NOMO-1 treated with DMSO at 0.1 percent for 48 hours (cell line): ENCODE measurements around the gene STX3.
A peak's percentile ranks its signal among the peaks of the same experiment; 100 is the strongest.
"Not testable (repeated sequence)": the region's sequence is repeated elsewhere in the genome, so short reads cannot be mapped to it uniquely, and the experiment has no call there.

Experiments used
- DNase-seq: peaks from one replicate; lab custom pipeline; 2025; ENCODE audit not compliant: unreplicated experiment; lab: John Stamatoyannopoulos, UW

Gene STX3

GRCh38 chr11:59833602-59834001 is 78.4 kb downstream of the STX3 start:
- peak; percentile 40 for DNase-seq

- no peak for DNase-seq
These were observed 84.4 kb downstream of the STX3 start for GRCh38 chr11:59839615-59840014.

GRCh38 chr11:59841514-59841913 is 86.3 kb downstream of the STX3 start:
- DNase-seq = no peak

- DNase-seq = no peak
These were observed 87.1 kb downstream of the STX3 start for GRCh38 chr11:59842316-59842715.

- no peak for DNase-seq
These were observed 90.2 kb downstream of the STX3 start, which contains the start of gene CBLIF for GRCh38 chr11:59845399-59845798. CBLIF (minus strand) TSS chr11:59845499; CDS start chr11:59845453, 46 bp downstream.

GRCh38 chr11:59846556-59846955 is 91.4 kb downstream of the STX3 start:
- no peak for DNase-seq

GRCh38 chr11:59847626-59848025 is 92.5 kb downstream of the STX3 start:
- DNase-seq = no peak

GRCh38 chr11:59848439-59848838 is 93.3 kb downstream of the STX3 start:
- not testable (repeated sequence) for DNase-seq

GRCh38 chr11:59849129-59849528 is 94.0 kb downstream of the STX3 start:
- peak; percentile 22 for DNase-seq

GRCh38 chr11:59849551-59849950 is 94.4 kb downstream of the STX3 start:
- not testable (repeated sequence) for DNase-seq

GRCh38 chr11:59851416-59851815 is 96.2 kb downstream of the STX3 start:
- not testable (repeated sequence) for DNase-seq

- DNase-seq = no peak
These were observed 99.7 kb downstream of the STX3 start for GRCh38 chr11:59854871-59855270.
